Lung (tissue), 12 donors: ENCODE measurements around the gene TMEM151A. TPM values are rescaled to one million over a fixed set of nuclear protein-coding genes. Genes with fewer than 3 reads are reported as not detected.

ENCODE experiments used
- ATAC-seq: fragments of 200-7000 bp; cut with Tn5 transposase; one replicate; pipeline ENCODE4 v1.9.1; 2020; ENCODE audit warnings: moderate number of reproducible peaks; ENCODE audit not compliant: insufficient read depth, low FRiP score
- DNase-seq, 3 donors: peaks; one replicate each; pipeline ENCODE4 v3.0.0-alpha.2; 2013 to 2017
- H3K27ac ChIP-seq, 2 donors: one replicate each; pipeline ENCODE4 v1.5.1; 2013; ENCODE audit warnings: mild to moderate bottlenecking in 2 of 2, moderate library complexity in 2 of 2, control low read depth in 1 of 2, inconsistent platforms in 1 of 2, low read depth in 1 of 2, low read length in 1 of 2
- H3K27me3 ChIP-seq, 3 donors: one replicate each; pipeline ENCODE4 v1.5.1; 2013; ENCODE audit warnings: low read length in 2 of 3; ENCODE audit not compliant: control insufficient read depth in 3 of 3, insufficient read depth in 3 of 3
- H3K36me3 ChIP-seq, 4 donors: one replicate each; pipeline ENCODE4 v1.5.1; 2013; ENCODE audit warnings: low read length in 4 of 4, mild to moderate bottlenecking in 1 of 4, moderate library complexity in 1 of 4; ENCODE audit not compliant: control insufficient read depth in 4 of 4, insufficient read depth in 4 of 4
- H3K4me1 ChIP-seq, 5 donors: one replicate each; pipeline ENCODE4 v1.5.1; 2013; ENCODE audit warnings: low read length in 5 of 5, mild to moderate bottlenecking in 2 of 5, moderate library complexity in 1 of 5; ENCODE audit not compliant: control insufficient read depth in 5 of 5, insufficient read depth in 5 of 5
- H3K4me3 ChIP-seq: one replicate; pipeline ENCODE4 v1.5.1; 2013; ENCODE audit warnings: mild to moderate bottlenecking, control low read depth, moderate library complexity
- H3K9ac ChIP-seq, 2 donors: one replicate each; pipeline ENCODE4 v1.5.1; 2013; ENCODE audit warnings: low read length in 2 of 2, control low read depth in 1 of 2; ENCODE audit not compliant: insufficient read depth in 1 of 2
- H3K9me3 ChIP-seq, 4 donors: one replicate each; pipeline ENCODE4 v1.5.1; 2013; ENCODE audit warnings: low read length in 3 of 4, mild to moderate bottlenecking in 1 of 4, moderate library complexity in 1 of 4; ENCODE audit not compliant: control insufficient read depth in 4 of 4, insufficient read depth in 3 of 4
- WGBS, 2 donors: extraction: QIAGEN DNeasy Blood & Tissue Kit; methylation state at CpG; one replicate each; pipeline ENCODE4 v1.1.7; 2013; 5-methylcytosine and 5-hydroxymethylcytosine counted together
- polyA plus RNA-seq, 2 donors: library from polyadenylated mRNA; stranded (reverse); fragments of 200-250 nt; gene quantifications; one replicate each; pipeline ENCODE4 v1.2.1, GENCODE V29; 2013
- total RNA-seq, 2 donors: library from RNA; depleted of rRNA in 1 of 2; stranded (reverse); fragments of >200 nt in 1 of 2; gene quantifications; one replicate each; pipeline ENCODE4 v1.2.1, GENCODE V29; 2014 to 2021
- TF ChIP-seq, protein P1 (sequence below): IDR thresholded peaks from 2 replicates; pipeline ENCODE4 v1.5.1; 2012; ENCODE audit warnings: mild to moderate bottlenecking; ENCODE audit errors: control extremely low read depth, extremely low read depth
- donor health status: control.
- donor health status: control.
- donor health status: Bipolar disorder and iron deficiency.
- donor health status: healthy.
- donor health status: DM: yes; HTN: yes; CAD: no.

The TMEM151A gene
- total and polyA plus RNA-seq, 4 donors, result 0.09 to 0.91 (median 0.25) TPM

DNA sequence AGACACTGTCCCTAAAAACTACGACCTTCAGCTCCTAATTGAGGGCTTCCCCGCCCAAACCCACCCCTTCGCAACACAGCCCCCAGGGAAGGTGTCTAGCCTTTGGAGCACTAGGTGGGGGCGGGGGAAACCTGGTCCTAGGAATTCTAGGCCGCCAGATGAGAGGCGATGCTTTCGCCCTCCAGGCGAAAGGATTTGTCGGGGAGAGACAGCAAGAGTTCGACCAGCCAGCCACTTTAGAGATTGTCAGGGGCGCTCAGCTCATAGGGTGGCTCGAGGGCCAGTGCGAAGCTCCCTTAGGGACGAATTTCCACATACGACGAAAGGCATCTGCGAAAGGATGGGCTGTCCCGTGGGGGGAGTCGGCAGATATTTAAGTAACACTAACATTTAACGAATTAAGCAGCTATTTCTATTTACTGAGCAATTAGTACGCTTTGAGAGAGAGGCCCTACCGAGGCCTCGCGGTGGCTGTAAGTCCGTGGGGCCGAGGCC, 19.8 kb downstream of the TMEM151A start:
- DNase-seq, result no peak
- Histone ChIP-seq H3K27ac (peak overlapping the region in 1 of 2 donors; percentile 89), H3K4me1 (peaks cover 0 to 23% (median 0%) of the 10 kb centered on the region in 5 donors), H3K4me3 (no peak overlapping the region), H3K9me3 (no peaks in the 10 kb centered on the region), H3K36me3 (peaks cover 0 to 3% (median 0%) of the 10 kb centered on the region in 4 donors), H3K9ac (peak overlapping the region in 1 of 2 donors; percentile 82), H3K27me3 (peaks cover 0 to 3% (median 0%) of the 10 kb centered on the region in 3 donors)
- 26 to 27% methylated on average over 26 of the region's 26 CpGs for WGBS, 2 donors
- TF ChIP-seq, protein P1, sequence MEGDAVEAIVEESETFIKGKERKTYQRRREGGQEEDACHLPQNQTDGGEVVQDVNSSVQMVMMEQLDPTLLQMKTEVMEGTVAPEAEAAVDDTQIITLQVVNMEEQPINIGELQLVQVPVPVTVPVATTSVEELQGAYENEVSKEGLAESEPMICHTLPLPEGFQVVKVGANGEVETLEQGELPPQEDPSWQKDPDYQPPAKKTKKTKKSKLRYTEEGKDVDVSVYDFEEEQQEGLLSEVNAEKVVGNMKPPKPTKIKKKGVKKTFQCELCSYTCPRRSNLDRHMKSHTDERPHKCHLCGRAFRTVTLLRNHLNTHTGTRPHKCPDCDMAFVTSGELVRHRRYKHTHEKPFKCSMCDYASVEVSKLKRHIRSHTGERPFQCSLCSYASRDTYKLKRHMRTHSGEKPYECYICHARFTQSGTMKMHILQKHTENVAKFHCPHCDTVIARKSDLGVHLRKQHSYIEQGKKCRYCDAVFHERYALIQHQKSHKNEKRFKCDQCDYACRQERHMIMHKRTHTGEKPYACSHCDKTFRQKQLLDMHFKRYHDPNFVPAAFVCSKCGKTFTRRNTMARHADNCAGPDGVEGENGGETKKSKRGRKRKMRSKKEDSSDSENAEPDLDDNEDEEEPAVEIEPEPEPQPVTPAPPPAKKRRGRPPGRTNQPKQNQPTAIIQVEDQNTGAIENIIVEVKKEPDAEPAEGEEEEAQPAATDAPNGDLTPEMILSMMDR, result no peak
- ATAC-seq, result no peak

DNA sequence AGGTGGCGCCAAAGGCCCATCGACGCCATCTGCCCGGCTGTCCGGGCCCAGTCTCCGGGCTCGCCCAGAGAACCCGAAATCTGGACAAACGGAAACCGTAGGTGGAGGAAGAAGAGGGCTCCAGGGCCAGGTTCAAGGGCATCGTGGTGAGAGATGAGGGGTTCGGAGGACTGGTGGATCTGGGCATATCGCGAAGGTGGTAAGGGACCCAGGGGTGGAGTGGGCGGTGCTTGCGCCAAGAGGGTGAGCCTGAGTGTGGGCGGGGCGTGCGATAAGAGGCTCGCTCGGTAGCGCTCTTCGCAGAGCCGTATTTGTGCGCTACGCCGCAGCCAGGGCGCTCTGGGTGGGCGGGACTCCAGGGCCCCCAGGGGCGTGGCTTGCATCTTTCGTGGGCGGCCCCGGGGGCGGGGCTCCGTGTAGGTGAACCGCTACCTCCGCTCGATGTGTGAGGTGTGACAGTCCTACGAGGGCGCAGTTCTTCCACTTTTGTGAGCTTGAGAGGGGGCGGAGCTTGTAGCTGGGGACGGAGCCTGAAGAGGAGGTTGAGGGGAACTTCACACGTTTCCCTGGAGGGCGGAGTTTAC, 20.4 kb downstream of the TMEM151A start:
- H3K4me1 ChIP-seq, result peaks cover 0 to 23% (median 0%) of the 10 kb centered on the region in 5 donors
- peak; percentile 79 for ATAC-seq
- WGBS, 2 donors, result 1% methylated on average over 43 to 44 of the region's 44 CpGs
- peak; percentile 94 to 95 (median 94) for DNase-seq
- TF ChIP-seq, protein P1, result peak; percentile 97
- peak overlapping the region; percentile 84 to 89 for H3K27ac ChIP-seq
- H3K27me3 ChIP-seq, result peaks cover 0 to 3% (median 0%) of the 10 kb centered on the region in 3 donors
- H3K9me3 ChIP-seq, result no peaks in the 10 kb centered on the region
- peak overlapping the region; percentile 29 for H3K4me3 ChIP-seq
- H3K9ac ChIP-seq, result peak overlapping the region in 1 of 2 donors; percentile 82
- H3K36me3 ChIP-seq, result peaks cover 0 to 3% (median 0%) of the 10 kb centered on the region in 4 donors

DNA sequence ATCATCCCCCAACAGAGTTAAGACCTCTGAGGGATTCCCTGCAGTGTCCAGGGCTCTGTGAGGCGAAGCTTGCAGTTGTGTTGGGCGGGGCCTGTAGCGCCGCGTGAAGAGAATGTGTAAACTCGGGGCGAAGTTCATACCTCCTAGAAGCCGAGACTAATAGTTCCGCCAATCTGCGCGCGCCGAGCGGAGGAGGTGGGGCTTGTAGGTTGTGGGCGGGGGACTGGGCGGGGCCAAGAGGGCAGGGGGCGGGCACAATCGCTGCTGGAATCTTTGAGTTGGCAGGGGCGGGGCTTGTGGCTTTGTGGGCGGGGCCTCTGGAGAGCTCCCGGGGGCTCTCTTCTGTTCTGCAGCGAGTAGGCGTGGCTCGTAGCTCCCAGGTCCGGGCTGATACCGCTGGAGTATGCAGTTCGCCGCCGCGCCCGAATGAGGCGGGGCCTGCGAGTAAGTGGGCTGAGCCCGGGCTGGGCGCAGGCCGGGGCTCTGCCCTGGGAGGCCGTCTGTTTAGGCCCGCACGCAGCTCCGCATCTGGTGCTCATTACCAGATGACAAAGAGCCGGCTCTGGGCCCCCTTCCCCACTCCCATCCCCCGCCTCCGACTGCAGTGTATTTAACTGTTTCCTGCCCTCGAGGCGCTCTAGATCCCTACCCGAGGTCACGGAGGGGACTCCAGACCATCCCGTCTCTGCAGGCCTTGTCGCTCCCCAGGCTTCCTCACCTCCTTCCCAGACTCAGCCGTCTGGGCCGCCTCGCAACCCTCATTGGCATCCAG, 21.0 kb downstream of the TMEM151A start:
- DNase-seq, result peak; percentile 99 to 100 (median 100)
- H3K9me3 ChIP-seq, result no peaks in the 10 kb centered on the region
- no peaks in the 10 kb centered on the region for H3K27me3 ChIP-seq
- peaks cover 0 to 3% (median 0%) of the 10 kb centered on the region in 4 donors for H3K36me3 ChIP-seq
- peaks cover 0 to 30% (median 7%) of the 10 kb centered on the region in 5 donors for H3K4me1 ChIP-seq
- H3K4me3 ChIP-seq, result peak overlapping the region; percentile 29
- 2 to 3% methylated on average over 50 to 52 of the region's 52 CpGs for WGBS, 2 donors
- peak; percentile 88 for ATAC-seq
- TF ChIP-seq, protein P1, result no peak
- H3K9ac ChIP-seq, result peak overlapping the region in 1 of 2 donors; percentile 82
- H3K27ac ChIP-seq, result peak overlapping the region; percentile 84 to 89
